ENCODE measurements around the gene WASF2. TPM values are rescaled to one million over a fixed set of nuclear protein-coding genes. Genes with fewer than 3 reads are reported as not detected.

Gene WASF2
- total and polyA plus RNA-seq, 2 of the 13 experiments (the other 11 are each of a cell fraction or from before 2014, with no cell fraction given), result 10.4 to 27.7 TPM

GRCh38 chr1:27503844-27504587 is 14.0 kb upstream of the WASF2 start:
- H3K27me3 ChIP-seq (ENCODE audit: control insufficient read depth in 1 of 2, insufficient read depth in 2 of 2, low read length in 2 of 2), result no peaks in the 10 kb centered on the region
- peak overlapping the region; percentile 62 to 77 (median 71) for H3K4me3 ChIP-seq (replicated peaks in 1 of 3; ENCODE audit: insufficient read depth in 1 of 3, low read depth in 2 of 3, low read length in 3 of 3)
- peak overlapping the region; percentile 99 for H3K27ac ChIP-seq (ENCODE audit: extremely low read length, insufficient read depth, low read length)
- ChIA-PET POLR2A (interaction anchor here (0.7 to 2.9 kb wide), 7 partner anchors 12 to 168 kb away, joined by 3 to 25 read pairs (median 4); partner anchors contain the start of genes IFI6 and WASF2), CTCF (ENCODE audit: low intra/inter-chr PET ratio, low total read pairs) (no interaction called here)
- BruUV-seq (replicated peaks), result TSS peak; percentile 99
- no peak overlapping the region for H2AFZ ChIP-seq (ENCODE audit: low read length)
- H3K79me2 ChIP-seq (ENCODE audit: insufficient read depth, low read length), result no peaks in the 10 kb centered on the region
- no peaks in the 10 kb centered on the region for H4K20me1 ChIP-seq (ENCODE audit: insufficient read depth, low read length)
- in situ Hi-C loops (cut with HindIII; ENCODE audit: extremely low pct_ligation_motif_present, low pct_unique_long_range_greater_than_20kb) (no loop called here), intact Hi-C loops (cut with micrococcal nuclease; ENCODE audit: unreplicated experiment) (no loop called here)
- FAIRE-seq, result no peak
- WGBS (ENCODE audit: low lambda C conversion rate), result under 1% methylated on average over 10 of the region's 12 CpGs
- peak; percentile 11 for ATAC-seq
- no peaks in the 10 kb centered on the region for H3K36me3 ChIP-seq (replicated peaks in 1 of 2; ENCODE audit: control insufficient read depth in 1 of 2, insufficient read depth in 2 of 2, low read length in 2 of 2)
- peak overlapping the region; percentile 100 for H3K4me2 ChIP-seq (ENCODE audit: low read depth, low read length)
- DNase-seq (ENCODE audit: low spot score), result no peak
- H3K9me3 ChIP-seq (ENCODE audit: low read length), result no peaks in the 10 kb centered on the region
- H3K4me1 ChIP-seq (ENCODE audit: insufficient read depth, low read length), result peaks cover 46% of the 10 kb centered on the region
- H3K9ac ChIP-seq (ENCODE audit: insufficient read depth, low read depth, low read length), result peak overlapping the region; percentile 94
- no peak for TF ChIP-seq JARID2 (CRISPR knock-in tag; IDR thresholded peaks at IDR 0.05; ENCODE audit: insufficient replicate concordance)
- no peak for TF ChIP-seq PITX1 (CRISPR knock-in tag; IDR thresholded peaks at IDR 0.05)
- no peak for TF ChIP-seq ASH2L (IDR thresholded peaks at IDR 0.05; ENCODE audit: insufficient read length, low read depth, low read length)
- no peak for TF ChIP-seq SAFB2 (CRISPR knock-in tag; IDR thresholded peaks at IDR 0.05; ENCODE audit: borderline replicate concordance, low read depth)
- TF ChIP-seq SALL1 (CRISPR knock-in tag; IDR thresholded peaks at IDR 0.05), result 0 out of 2 replicates have a peak, but pooled peaks have one; percentile 46
- no peak for TF ChIP-seq MXD1 (CRISPR knock-in tag; IDR thresholded peaks at IDR 0.05)
- no peak for TF ChIP-seq ZNF646 (CRISPR knock-in tag; IDR thresholded peaks at IDR 0.05)
- TF ChIP-seq GMEB1 (CRISPR knock-in tag; IDR thresholded peaks at IDR 0.05; ENCODE audit: borderline replicate concordance), result no peak
- no peak for TF ChIP-seq ZFP82 (CRISPR knock-in tag; IDR thresholded peaks at IDR 0.05; ENCODE audit: borderline replicate concordance)
- no peak for TF ChIP-seq ZNF33B (CRISPR knock-in tag; IDR thresholded peaks at IDR 0.05)
- TF ChIP-seq ZNF605 (CRISPR knock-in tag; IDR thresholded peaks at IDR 0.05), result no peak
- no peak for TF ChIP-seq ZNF510 (CRISPR knock-in tag; IDR thresholded peaks at IDR 0.05; ENCODE audit: low read depth)
- 0 out of 2 replicates have a peak, but pooled peaks have one; percentile 21 for TF ChIP-seq FOXK1 (CRISPR knock-in tag; IDR thresholded peaks at IDR 0.05; ENCODE audit: borderline replicate concordance, low read depth)
- no peak for TF ChIP-seq ZNF678 (CRISPR knock-in tag; IDR thresholded peaks at IDR 0.05)
- TF ChIP-seq ZNF121 (CRISPR knock-in tag; IDR thresholded peaks at IDR 0.05), result peak; percentile 94
